Fibroblast of mammary gland (primary cell): ENCODE measurements around the gene LRMDA.

Source experiments
- DNase-seq: peaks from one replicate; pipeline ENCODE4 v3.0.0-alpha.2; 2010; ENCODE audit warnings: low read depth
- H3K4me3 ChIP-seq: 2 replicates; pipeline ENCODE4 v1.5.1; 2011; ENCODE audit warnings: low read depth, mild to moderate bottlenecking, low read length, moderate library complexity; ENCODE audit not compliant: control insufficient read depth
- CTCF ChIP-seq: conservative IDR thresholded peaks from 2 replicates; pipeline ENCODE4 v1.5.1; 2011; ENCODE audit warnings: low read depth, low read length, inconsistent platforms; ENCODE audit not compliant: control insufficient read depth, insufficient read depth

LRMDA gene

GRCh38 chr10:75695994-75696393 is 264.6 kb downstream of the LRMDA start:
- H3K4me3 ChIP-seq, result no peak overlapping the region
- no peak for DNase-seq
- no peak for TF ChIP-seq CTCF

GRCh38 chr10:75696536-75696935 is 265.1 kb downstream of the LRMDA start:
- no peak for TF ChIP-seq CTCF
- no peak overlapping the region for H3K4me3 ChIP-seq
- no peak for DNase-seq

- TF ChIP-seq CTCF, result no peak
- no peak overlapping the region for H3K4me3 ChIP-seq
- DNase-seq, result no peak
Measured at GRCh38 chr10:75703191-75703854, 271.9 kb downstream of the LRMDA start.

- no peak for DNase-seq
- TF ChIP-seq CTCF, result no peak
- H3K4me3 ChIP-seq, result no peak overlapping the region
Measured at GRCh38 chr10:75705426-75705825, 274.0 kb downstream of the LRMDA start.

GRCh38 chr10:75707080-75707840 is 275.8 kb downstream of the LRMDA start:
- DNase-seq, result no peak
- no peak for TF ChIP-seq CTCF
- H3K4me3 ChIP-seq, result no peak overlapping the region

GRCh38 chr10:75708060-75708459 is 276.6 kb downstream of the LRMDA start:
- no peak overlapping the region for H3K4me3 ChIP-seq
- DNase-seq, result no peak
- TF ChIP-seq CTCF, result no peak
